DOHH2 (cell line): ENCODE measurements around the gene CDH5.

Source experiments
- EZH2phosphoT487 ChIP-seq: fragments of 200-600 bp; sonication (generic); IDR thresholded peaks from 2 replicates; pipeline ENCODE4 v1.6.1; 2017; ENCODE audit warnings: borderline replicate concordance, mild to moderate bottlenecking, antibody characterized with exemption, low read length, moderate library complexity, mixed read lengths
- TF ChIP-seq, protein P1 (sequence below): fragments of 200-600 bp; sonication (generic); IDR thresholded peaks from one replicate; pipeline ENCODE4 v1.5.1; 2014; ENCODE audit warnings: antibody characterized with exemption, mild to moderate bottlenecking, low read depth, low read length; ENCODE audit not compliant: poor library complexity, severe bottlenecking

DNA sequence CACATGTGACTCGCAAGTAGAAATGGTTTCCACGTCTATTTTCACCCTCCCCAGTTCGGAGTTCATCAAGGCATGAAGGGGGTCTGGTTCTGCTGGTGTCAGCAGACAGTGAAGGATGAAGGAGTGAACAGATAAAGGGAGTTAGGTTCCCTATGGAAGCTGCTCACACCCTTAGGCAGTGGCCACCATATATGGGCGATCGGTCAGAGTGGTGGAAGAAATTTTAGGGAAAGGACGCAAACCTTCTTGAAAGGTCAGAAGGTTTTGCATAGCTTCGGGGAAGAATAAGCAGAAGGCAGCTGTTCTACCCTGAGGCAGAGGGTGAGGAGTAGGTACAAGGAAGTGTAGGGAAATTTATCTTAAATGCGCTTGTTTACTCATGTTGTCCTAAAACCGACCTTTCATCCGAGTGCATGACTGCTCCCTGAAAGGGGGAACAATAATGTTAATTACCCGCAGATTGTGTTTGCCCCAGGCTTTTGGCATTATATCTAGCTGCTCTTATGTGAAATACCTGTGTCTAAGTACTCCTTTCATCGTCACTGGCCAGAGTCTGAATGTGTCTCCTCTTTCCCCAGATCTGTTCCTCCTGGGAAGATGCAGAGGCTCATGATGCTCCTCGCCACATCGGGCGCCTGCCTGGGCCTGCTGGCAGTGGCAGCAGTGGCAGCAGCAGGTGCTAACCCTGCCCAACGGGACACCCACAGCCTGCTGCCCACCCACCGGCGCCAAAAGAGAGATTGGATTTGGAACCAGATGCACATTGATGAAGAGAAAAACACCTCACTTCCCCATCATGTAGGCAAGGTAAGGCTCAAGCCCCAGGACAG, 12.5 kb downstream of the CDH5 start:
- TF ChIP-seq, protein P1, sequence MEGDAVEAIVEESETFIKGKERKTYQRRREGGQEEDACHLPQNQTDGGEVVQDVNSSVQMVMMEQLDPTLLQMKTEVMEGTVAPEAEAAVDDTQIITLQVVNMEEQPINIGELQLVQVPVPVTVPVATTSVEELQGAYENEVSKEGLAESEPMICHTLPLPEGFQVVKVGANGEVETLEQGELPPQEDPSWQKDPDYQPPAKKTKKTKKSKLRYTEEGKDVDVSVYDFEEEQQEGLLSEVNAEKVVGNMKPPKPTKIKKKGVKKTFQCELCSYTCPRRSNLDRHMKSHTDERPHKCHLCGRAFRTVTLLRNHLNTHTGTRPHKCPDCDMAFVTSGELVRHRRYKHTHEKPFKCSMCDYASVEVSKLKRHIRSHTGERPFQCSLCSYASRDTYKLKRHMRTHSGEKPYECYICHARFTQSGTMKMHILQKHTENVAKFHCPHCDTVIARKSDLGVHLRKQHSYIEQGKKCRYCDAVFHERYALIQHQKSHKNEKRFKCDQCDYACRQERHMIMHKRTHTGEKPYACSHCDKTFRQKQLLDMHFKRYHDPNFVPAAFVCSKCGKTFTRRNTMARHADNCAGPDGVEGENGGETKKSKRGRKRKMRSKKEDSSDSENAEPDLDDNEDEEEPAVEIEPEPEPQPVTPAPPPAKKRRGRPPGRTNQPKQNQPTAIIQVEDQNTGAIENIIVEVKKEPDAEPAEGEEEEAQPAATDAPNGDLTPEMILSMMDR = no peak
- TF ChIP-seq EZH2phosphoT487 = no peak
